Colonic mucosa (tissue), 4 donors: ENCODE results near the gene ANKDD1A. TPM values are rescaled to one million over a fixed set of nuclear protein-coding genes. Genes with fewer than 3 reads are reported as not detected.
A peak's percentile ranks its signal among the peaks of the same experiment; 100 is the strongest.

Experiments
- DNase-seq: peaks from one replicate; pipeline ENCODE4 v3.0.0-alpha.2; 2020
- H3K27ac ChIP-seq: fragments of 200-600 bp; one replicate; pipeline ENCODE4 v1.8.0; 2021
- H3K27me3 ChIP-seq: fragments of 200-600 bp; one replicate; pipeline ENCODE4 v1.8.0; 2021
- H3K36me3 ChIP-seq: fragments of 200-600 bp; one replicate; pipeline ENCODE4 v1.8.0; 2021
- H3K4me1 ChIP-seq: fragments of 200-600 bp; one replicate; pipeline ENCODE4 v1.8.0; 2021; ENCODE audit warnings: mild to moderate bottlenecking
- H3K4me3 ChIP-seq: fragments of 200-600 bp; one replicate; pipeline ENCODE4 v1.8.0; 2021
- H3K9ac ChIP-seq, 2 donors: one replicate each; pipeline ENCODE4 v1.7.0; 2013; ENCODE audit warnings: control low read depth in 2 of 2, low read depth in 2 of 2, low read length in 2 of 2
- H3K9me3 ChIP-seq: fragments of 200-600 bp; one replicate; pipeline ENCODE4 v1.8.0; 2021
- intact Hi-C: fragments of 100-400 bp; cut with DNase I; formaldehyde crosslinking; loops from one replicate; pipeline ENCODE4 v1.14.1; 2022
- total RNA-seq, 2 donors: library from RNA; stranded (reverse); fragmentation: NEBNext Ultra II Directional in 1 of 2; extraction: Animal tissue kit (Norgen Biotek cat#: 25700) in 1 of 2; gene quantifications; one replicate each; pipeline ENCODE4 v1.2.1, GENCODE V29; 2021
- TF ChIP-seq, protein P1 (sequence below): fragments of 200-600 bp; IDR thresholded peaks from one replicate; pipeline ENCODE4 v1.8.0; 2022; ENCODE audit warnings: antibody characterized with exemption, mild to moderate bottlenecking
- donor health status: healthy.
- donor health status: DM: no; HTN: no; CAD: no.
- donor health status: DM: no; HTN: no; CAD: no.

Gene ANKDD1A
- total RNA-seq, 2 donors from 2014 or later, result 0.32 to 1.9 TPM

DNA sequence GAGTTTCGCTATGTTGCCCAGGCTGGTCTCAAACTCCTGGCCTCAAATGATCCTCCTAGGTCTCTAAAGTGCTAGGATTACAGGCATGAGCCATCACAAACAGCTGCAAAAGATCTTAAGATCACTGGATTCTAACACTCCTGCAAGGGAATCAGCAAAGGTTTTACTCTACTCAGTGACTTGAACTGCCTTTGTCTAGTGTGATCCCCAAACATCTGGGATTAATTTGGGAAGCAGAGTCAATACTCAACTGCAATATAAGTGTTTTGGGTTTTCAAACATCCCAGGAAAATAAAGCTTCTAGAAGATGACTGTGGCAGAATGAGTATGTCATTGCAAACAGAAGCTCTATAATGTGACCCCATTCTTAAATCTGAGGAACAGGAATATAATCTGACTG is 70.8 kb downstream of the ANKDD1A start:
- no peak for DNase-seq
- no peaks in the 10 kb centered on the region for H3K27me3 ChIP-seq
- intact Hi-C loops, result no loop called here
- no peaks in the 10 kb centered on the region for H3K9me3 ChIP-seq
- peaks cover 6% of the 10 kb centered on the region for H3K4me1 ChIP-seq
- no peak overlapping the region for H3K4me3 ChIP-seq
- TF ChIP-seq, protein P1, sequence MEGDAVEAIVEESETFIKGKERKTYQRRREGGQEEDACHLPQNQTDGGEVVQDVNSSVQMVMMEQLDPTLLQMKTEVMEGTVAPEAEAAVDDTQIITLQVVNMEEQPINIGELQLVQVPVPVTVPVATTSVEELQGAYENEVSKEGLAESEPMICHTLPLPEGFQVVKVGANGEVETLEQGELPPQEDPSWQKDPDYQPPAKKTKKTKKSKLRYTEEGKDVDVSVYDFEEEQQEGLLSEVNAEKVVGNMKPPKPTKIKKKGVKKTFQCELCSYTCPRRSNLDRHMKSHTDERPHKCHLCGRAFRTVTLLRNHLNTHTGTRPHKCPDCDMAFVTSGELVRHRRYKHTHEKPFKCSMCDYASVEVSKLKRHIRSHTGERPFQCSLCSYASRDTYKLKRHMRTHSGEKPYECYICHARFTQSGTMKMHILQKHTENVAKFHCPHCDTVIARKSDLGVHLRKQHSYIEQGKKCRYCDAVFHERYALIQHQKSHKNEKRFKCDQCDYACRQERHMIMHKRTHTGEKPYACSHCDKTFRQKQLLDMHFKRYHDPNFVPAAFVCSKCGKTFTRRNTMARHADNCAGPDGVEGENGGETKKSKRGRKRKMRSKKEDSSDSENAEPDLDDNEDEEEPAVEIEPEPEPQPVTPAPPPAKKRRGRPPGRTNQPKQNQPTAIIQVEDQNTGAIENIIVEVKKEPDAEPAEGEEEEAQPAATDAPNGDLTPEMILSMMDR, result no peak
- no peak overlapping the region for H3K27ac ChIP-seq
- H3K36me3 ChIP-seq, result no peaks in the 10 kb centered on the region
- no peak overlapping the region for H3K9ac ChIP-seq

DNA sequence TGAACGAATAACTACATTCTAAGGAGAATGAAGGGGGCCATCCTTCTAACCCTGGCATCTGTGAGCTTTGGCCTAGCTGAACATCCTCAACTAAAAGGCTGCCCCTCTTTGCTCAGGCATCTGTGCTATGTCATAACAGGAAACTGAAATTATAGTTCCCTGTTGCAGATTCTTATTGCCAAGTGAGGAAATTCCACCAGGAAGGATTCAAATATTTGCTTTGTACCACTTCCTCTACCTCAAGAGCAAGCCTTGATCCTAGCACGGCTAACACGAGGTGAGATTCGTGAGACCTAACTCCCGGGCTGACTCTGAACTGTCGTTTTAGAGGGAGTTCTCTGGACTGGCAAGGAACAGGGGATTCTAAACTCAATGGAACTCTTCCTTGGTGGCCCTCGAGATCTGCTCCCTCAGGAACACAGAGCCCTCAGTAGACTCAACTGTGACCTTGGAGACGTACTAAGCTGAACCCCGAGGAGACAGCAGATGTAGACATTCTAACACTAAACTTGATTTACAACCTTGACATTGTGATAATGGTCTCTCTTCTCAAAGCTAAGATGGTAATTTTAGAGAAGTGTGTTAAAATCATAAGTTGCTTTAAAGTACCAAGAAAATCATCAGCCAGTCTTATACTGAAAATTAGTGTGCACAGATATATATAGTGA is 73.8 kb downstream of the ANKDD1A start:
- no peak overlapping the region for H3K9ac ChIP-seq
- intact Hi-C loops, result no loop called here
- no peak overlapping the region for H3K4me3 ChIP-seq
- peak overlapping the region; percentile 59 for H3K27ac ChIP-seq
- H3K27me3 ChIP-seq, result no peaks in the 10 kb centered on the region
- DNase-seq, result peak; percentile 26
- no peaks in the 10 kb centered on the region for H3K36me3 ChIP-seq
- H3K9me3 ChIP-seq, result no peaks in the 10 kb centered on the region
- H3K4me1 ChIP-seq, result peaks cover 10% of the 10 kb centered on the region
- TF ChIP-seq, protein P1, result no peak

DNA sequence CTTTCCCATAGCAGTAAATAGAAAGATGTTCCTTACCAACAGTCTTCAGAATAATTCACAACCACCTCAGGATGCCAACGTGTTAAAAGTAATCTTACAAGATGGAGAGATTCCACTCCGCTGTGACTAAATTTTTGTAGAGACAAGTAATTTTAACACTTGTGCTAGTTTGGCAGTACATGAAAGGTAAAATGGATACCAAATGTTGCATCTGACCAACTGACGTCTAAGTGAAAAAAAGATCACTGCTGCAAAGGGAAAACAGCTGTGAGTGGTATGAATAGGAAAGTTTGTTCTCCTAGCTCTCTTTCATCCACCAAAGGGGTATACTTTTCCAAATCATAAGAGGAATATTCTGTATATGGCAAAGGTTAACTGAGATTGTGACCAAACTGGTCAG is 75.4 kb downstream of the ANKDD1A start:
- no peak overlapping the region for H3K4me3 ChIP-seq
- no peak overlapping the region for H3K27ac ChIP-seq
- DNase-seq, result no peak
- TF ChIP-seq, protein P1, result no peak
- intact Hi-C loops, result no loop called here
- no peaks in the 10 kb centered on the region for H3K9me3 ChIP-seq
- H3K4me1 ChIP-seq, result peaks cover 17% of the 10 kb centered on the region
- H3K36me3 ChIP-seq, result no peaks in the 10 kb centered on the region
- no peak overlapping the region for H3K9ac ChIP-seq
- no peaks in the 10 kb centered on the region for H3K27me3 ChIP-seq

DNA sequence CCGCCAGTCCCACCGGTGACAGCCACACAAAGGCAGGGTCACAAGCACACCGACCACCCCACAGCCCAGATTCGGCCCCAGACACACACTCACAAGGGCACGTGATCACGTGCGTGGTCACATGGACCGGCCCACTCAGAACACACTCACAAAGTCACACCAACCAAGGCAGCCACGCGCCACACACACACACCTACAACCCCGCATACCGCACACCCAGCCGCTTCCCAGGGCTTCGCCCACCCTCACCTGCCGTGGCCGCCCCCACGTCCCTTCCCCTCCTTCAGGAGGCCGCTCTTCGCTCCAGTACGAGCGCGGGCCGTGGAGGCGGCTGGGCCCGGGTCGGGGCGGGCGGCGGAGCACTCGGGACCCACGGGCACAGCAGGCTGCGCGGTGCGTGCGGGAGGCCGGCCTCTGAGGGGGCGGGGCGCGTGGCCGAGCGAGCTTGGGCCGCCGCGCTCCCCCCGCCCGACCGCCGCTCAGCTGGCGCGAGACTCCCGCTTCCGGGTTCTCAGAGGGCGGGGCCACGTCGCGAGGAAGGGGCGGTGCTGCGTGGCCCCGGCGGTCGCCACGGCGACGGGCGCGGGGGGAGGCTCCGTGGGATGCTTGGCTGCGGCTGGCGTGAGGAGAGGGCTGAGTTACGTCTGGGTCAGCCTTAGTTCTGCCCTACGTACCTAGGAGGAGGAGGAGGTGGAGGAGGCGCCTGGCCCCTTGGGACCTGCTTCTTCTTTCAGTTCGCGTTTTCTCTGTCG is 77.9 kb downstream of the ANKDD1A start, which contains the start of gene SPG21:
Gene SPG21 (minus strand): TSS at position 499 of the 752 bp plus-strand sequence. CDS start 6,345 bp downstream, outside the sequence.
- DNase-seq, result peak; percentile 94
- Histone ChIP-seq H3K27ac (peak within 1 kb of the TSS; percentile 89), H3K9me3 (no peaks in the 10 kb centered on the region), H3K36me3 (no peaks in the 10 kb centered on the region), H3K4me3 (peak within 1 kb of the TSS; percentile 94), H3K27me3 (no peaks in the 10 kb centered on the region), H3K9ac (peak within 1 kb of the TSS; percentile 89 to 92), H3K4me1 (peaks cover 17% of the 10 kb centered on the region)
- TF ChIP-seq, protein P1, result no peak
- intact Hi-C loops, result no loop called here

DNA sequence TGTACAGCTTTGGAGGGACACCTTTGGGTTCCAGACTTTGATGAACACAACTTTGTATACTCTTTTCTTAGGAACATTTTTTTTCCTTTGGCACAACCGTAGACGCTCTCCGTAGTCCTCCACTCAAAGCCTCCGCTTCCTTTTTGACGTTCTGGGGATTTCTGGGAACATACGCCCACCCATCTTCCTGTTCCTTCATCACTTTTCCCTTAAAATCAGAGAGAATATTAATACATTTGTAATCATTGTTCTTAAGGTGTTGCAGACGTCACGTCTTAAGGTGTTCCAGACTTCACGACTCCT is 78.4 kb downstream of the ANKDD1A start:
- H3K36me3 ChIP-seq, result no peaks in the 10 kb centered on the region
- DNase-seq, result no peak
- peak overlapping the region; percentile 89 for H3K27ac ChIP-seq
- TF ChIP-seq, protein P1, result no peak
- H3K9me3 ChIP-seq, result no peaks in the 10 kb centered on the region
- H3K9ac ChIP-seq, result peak overlapping the region; percentile 36 to 77
- H3K4me3 ChIP-seq, result peak overlapping the region; percentile 94
- no peaks in the 10 kb centered on the region for H3K27me3 ChIP-seq
- H3K4me1 ChIP-seq, result peaks cover 17% of the 10 kb centered on the region
- intact Hi-C loops, result no loop called here
